Pancreas (tissue), 10 donors: Measurements from ENCODE around the gene SELENOF. TPM values are rescaled to one million over a fixed set of nuclear protein-coding genes. Genes with fewer than 3 reads are reported as not detected.
A peak's percentile ranks its signal among the peaks of the same experiment; 100 is the strongest.

ENCODE experiments used
- ATAC-seq, 4 donors: fragments of 200-7000 bp; cut with Tn5 transposase; one replicate each; pipeline versions ENCODE4 v1.8.0 to v1.9.1; 2020; ENCODE audit warnings: mild to moderate bottlenecking in 4 of 4, moderate library complexity in 4 of 4
- DNase-seq, 6 donors: peaks; one replicate each; pipeline ENCODE4 v3.0.0-alpha.2; 2020
- FAIRE-seq: peaks from 2 replicates; lab custom pipeline; 2012; peaks lifted over from hg19 to GRCh38; lab: Jason Lieb, UNC
- H3K27ac ChIP-seq, 4 donors: fragments of 200-600 bp; sonication (generic); 1 replicate in 3 of 4; 2 replicates in 1 of 4; pipeline versions ENCODE4 v1.5.0 to v1.8.0; 2020
- H3K27me3 ChIP-seq, 4 donors: fragments of 200-600 bp; one replicate each; pipeline ENCODE4 v1.8.0; 2021
- H3K36me3 ChIP-seq, 3 donors: fragments of 200-600 bp; sonication (generic) in 1 of 3; one replicate each; pipeline versions ENCODE4 v1.5.0 to v1.8.0; 2020 to 2021
- H3K4me1 ChIP-seq, 3 donors: fragments of 200-600 bp; one replicate each; pipeline ENCODE4 v1.8.0; 2021
- H3K4me3 ChIP-seq, 4 donors: fragments of 200-600 bp; sonication (generic) in 2 of 4; one replicate each; pipeline versions ENCODE4 v1.5.0 to v1.8.0; 2020 to 2021
- H3K9me3 ChIP-seq, 4 donors: fragments of 200-600 bp; one replicate each; pipeline ENCODE4 v1.8.0; 2021
- WGBS, 2 donors: extraction: QIAGEN DNeasy Blood & Tissue Kit; methylation state at CpG; one replicate each; pipeline ENCODE4 v1.1.7; 2013; 5-methylcytosine and 5-hydroxymethylcytosine counted together
- intact Hi-C, 3 donors: fragments of 100-400 bp; cut with DNase I; formaldehyde crosslinking; loops; one replicate each; pipeline versions ENCODE4 v1.11.1 to v1.14.2; 2022
- polyA plus RNA-seq, 2 donors: library from polyadenylated mRNA; stranded (reverse); fragments of 200-250 nt; gene quantifications; one replicate each; pipeline ENCODE4 v1.2.3, GENCODE V29; 2013
- total RNA-seq, 6 donors: library from RNA; stranded (reverse); fragmentation: NEBNext Ultra II Directional in 4 of 6; extraction: Animal tissue kit (Norgen Biotek cat#: 25700) in 4 of 6; gene quantifications; one replicate each; pipeline versions ENCODE4 v1.2.1 to v1.2.4, GENCODE V29; 2021 to 2023
- TF ChIP-seq, protein P1 (sequence below), 4 donors: fragments of 200-600 bp; sonication (generic) in 3 of 4; IDR thresholded peaks; one replicate each; pipeline versions ENCODE4 v1.5.0 to v1.8.0; 2021; ENCODE audit warnings: antibody characterized with exemption in 4 of 4
- donor health status: healthy with polysubstance abuse.
- donor health status: DM: no; HTN: no; CAD: no; lungs with moderate emphysema.
- donor health status: DM: no; HTN: no; CAD: no.
- donor health status: control.
- donor health status: control.
- donor health status: Bipolar disorder and iron deficiency.
- donor health status: DM: yes; HTN: yes; CAD: no.
- donor health status: DM: no; HTN: no; CAD: no.
- donor health status: DM: no; HTN: no; CAD: no.
- donor health status: DM: yes; HTN: yes; CAD: no.

Gene SELENOF
- total and polyA plus RNA-seq, 8 donors = 28.9 to 98.5 (median 80.1) TPM

DNA sequence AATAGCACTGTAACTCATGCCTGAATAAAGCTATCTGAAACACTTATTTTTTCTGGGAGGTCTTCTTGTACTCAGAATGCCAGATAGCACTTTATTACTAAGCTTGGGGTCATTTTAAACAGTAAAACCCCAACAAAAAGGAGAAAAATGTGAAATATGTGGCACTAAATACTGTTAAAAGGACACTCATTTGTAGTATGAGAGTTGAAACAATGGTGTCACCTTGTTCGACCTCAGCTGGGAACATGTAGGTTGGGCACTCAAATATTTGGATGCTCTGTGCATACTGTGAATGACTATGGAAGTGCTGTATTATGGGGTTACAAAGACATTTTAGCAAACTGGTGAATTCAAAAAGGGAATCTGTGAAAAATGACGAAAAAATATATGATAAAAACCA is 53.9 kb downstream of the SELENOF start:
- no peak overlapping the region for H3K27ac ChIP-seq
- no peaks in the 10 kb centered on the region for H3K36me3 ChIP-seq
- H3K4me1 ChIP-seq = peaks cover 0 to 8% (median 0%) of the 10 kb centered on the region in 3 donors
- H3K9me3 ChIP-seq = no peaks in the 10 kb centered on the region
- TF ChIP-seq, protein P1, sequence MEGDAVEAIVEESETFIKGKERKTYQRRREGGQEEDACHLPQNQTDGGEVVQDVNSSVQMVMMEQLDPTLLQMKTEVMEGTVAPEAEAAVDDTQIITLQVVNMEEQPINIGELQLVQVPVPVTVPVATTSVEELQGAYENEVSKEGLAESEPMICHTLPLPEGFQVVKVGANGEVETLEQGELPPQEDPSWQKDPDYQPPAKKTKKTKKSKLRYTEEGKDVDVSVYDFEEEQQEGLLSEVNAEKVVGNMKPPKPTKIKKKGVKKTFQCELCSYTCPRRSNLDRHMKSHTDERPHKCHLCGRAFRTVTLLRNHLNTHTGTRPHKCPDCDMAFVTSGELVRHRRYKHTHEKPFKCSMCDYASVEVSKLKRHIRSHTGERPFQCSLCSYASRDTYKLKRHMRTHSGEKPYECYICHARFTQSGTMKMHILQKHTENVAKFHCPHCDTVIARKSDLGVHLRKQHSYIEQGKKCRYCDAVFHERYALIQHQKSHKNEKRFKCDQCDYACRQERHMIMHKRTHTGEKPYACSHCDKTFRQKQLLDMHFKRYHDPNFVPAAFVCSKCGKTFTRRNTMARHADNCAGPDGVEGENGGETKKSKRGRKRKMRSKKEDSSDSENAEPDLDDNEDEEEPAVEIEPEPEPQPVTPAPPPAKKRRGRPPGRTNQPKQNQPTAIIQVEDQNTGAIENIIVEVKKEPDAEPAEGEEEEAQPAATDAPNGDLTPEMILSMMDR (IDR thresholded peaks at IDR 0.05) = no peak
- ATAC-seq (no peak), FAIRE-seq (no peak), DNase-seq (no peak)
- WGBS, 2 donors = 89 to 93% methylated on average over 2 of the region's 2 CpGs
- intact Hi-C loops = no loop called here
- no peaks in the 10 kb centered on the region for H3K27me3 ChIP-seq
- H3K4me3 ChIP-seq = no peak overlapping the region

DNA sequence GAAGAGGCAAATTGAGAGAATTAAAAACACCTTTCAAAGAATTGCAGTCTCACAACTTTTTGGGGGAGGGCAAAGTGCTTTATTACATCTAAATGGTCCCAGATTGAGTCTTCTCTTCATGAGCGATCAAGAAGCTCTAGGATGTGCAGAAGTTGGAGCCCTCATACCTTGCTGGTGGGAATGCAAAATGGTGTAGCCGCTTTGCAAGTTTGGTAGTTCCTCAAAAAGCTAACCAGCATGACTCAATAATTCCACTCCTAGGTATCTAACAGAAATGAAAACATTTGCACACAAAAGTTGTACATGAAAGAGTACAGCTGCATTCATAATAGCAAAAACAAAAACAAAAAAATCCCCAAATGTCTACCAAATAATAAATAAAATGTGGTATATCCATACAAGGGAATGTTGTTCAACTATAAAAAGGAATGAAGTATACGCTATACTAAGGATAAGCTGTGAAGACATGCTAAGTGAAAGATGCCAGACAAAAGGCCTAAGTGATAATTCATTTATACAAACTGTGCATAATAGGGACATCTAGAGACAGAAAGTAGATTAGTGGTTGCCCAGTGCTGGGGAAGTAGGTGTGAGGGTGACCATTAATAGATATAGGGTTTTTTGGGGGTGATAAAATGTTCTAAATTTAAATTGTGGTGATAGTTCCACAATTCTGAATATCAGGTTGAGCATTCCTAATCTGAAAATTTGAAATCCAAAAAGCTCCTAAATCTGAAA is 55.2 kb downstream of the SELENOF start:
- Histone ChIP-seq H3K4me3 (no peak overlapping the region), H3K36me3 (no peaks in the 10 kb centered on the region), H3K9me3 (no peaks in the 10 kb centered on the region), H3K4me1 (peaks cover 0 to 8% (median 0%) of the 10 kb centered on the region in 3 donors), H3K27ac (no peak overlapping the region), H3K27me3 (no peaks in the 10 kb centered on the region)
- no peak for FAIRE-seq
- ATAC-seq = no peak
- DNase-seq = no peak
- intact Hi-C loops = no loop called here
- WGBS, 2 donors = 98% methylated on average over 3 of the region's 3 CpGs
- TF ChIP-seq, protein P1 (IDR thresholded peaks at IDR 0.05) = no peak

DNA sequence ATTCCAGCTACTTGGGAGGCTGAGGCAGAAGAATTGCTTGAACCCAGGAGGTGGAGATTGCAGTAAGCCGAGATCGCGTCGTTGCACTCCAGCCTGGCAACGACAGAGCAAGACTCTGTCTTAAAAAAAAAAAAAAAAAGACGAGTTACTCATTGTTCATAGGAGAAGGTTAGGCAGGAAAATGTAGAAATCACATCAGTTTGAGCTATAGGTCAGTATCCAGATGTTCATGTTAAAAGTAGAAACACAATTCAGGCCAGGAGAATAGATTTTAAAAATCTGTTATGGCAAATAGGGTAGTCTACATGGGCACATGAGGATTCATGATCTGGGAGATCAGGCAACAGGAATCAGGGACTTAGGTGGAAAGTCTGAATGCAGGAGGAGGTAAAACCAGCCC is 57.7 kb downstream of the SELENOF start:
- TF ChIP-seq, protein P1 (IDR thresholded peaks at IDR 0.05) = no peak
- Histone ChIP-seq H3K36me3 (no peaks in the 10 kb centered on the region), H3K27ac (no peak overlapping the region), H3K4me1 (peaks cover 0 to 11% (median 0%) of the 10 kb centered on the region in 3 donors), H3K4me3 (no peak overlapping the region), H3K27me3 (no peaks in the 10 kb centered on the region), H3K9me3 (no peaks in the 10 kb centered on the region)
- intact Hi-C loops = no loop called here
- WGBS, 2 donors = 89 to 92% methylated on average over 6 of the region's 6 CpGs
- ATAC-seq = no peak
- DNase-seq = no peak
- no peak for FAIRE-seq

DNA sequence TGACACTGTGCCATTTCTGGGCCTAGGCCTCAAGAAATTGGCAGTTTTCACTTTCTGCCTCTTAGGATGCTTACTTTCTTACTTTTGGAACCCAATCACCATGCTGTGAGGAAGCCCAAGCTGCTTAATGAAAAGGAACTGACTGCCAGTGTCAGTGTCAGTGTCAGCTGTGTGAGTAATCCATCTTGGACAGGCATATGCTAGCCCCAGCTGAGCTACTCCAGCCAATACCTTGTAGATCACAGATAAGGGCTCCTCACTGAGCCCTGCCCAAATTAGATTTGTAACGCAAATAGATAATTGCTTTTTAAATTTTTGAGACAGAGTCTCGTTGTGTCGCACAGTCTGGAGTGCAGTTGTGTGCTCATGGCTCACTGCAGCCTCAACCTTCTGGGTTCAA is 59.6 kb downstream of the SELENOF start:
- Histone ChIP-seq H3K27me3 (no peaks in the 10 kb centered on the region), H3K4me3 (no peak overlapping the region), H3K4me1 (peaks cover 0 to 3% (median 0%) of the 10 kb centered on the region in 3 donors), H3K9me3 (no peaks in the 10 kb centered on the region), H3K36me3 (no peaks in the 10 kb centered on the region), H3K27ac (no peak overlapping the region)
- TF ChIP-seq, protein P1 (IDR thresholded peaks at IDR 0.05) = no peak
- ATAC-seq (no peak), DNase-seq (no peak), FAIRE-seq (no peak)
- 91 to 96% methylated on average over 3 of the region's 3 CpGs for WGBS, 2 donors
- intact Hi-C loops = no loop called here

DNA sequence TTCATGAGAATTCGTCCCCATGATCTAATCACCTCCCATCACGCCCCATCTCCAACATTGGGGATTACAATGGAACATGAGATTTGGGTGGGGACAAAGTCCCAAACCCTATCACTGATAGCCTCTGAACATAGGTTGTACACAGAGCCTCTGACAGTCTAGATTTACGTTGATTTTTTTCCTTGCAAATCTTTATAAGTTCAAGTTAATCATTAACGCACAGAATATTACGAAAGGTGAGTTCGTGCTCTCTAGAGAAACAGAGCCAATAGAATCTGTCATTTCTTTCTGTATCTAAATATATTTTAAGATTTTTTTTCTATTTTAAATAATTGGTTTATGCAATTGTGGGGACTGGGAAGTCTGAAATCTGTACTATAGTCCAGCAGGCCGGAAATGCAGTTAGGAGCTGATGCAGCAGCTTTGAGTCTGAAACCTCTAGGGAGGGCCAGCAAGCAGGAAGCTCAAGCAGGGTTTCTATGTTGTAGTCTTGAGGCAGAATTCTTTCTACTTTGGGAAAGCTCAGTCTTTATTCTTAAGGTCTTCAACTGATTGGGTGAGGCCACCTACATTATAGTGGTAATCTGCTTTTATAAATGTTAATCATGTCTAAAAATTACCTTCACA is 61.0 kb downstream of the SELENOF start:
- Histone ChIP-seq H3K36me3 (no peaks in the 10 kb centered on the region), H3K4me1 (peaks cover 0 to 3% (median 0%) of the 10 kb centered on the region in 3 donors), H3K27me3 (no peaks in the 10 kb centered on the region), H3K4me3 (no peak overlapping the region), H3K9me3 (no peaks in the 10 kb centered on the region), H3K27ac (no peak overlapping the region)
- DNase-seq (no peak), FAIRE-seq (no peak), ATAC-seq (peak; percentile 55 to 78 (median 72))
- intact Hi-C loops = no loop called here
- TF ChIP-seq, protein P1 (IDR thresholded peaks at IDR 0.05) = no peak
- WGBS, 2 donors = 41 to 43% methylated on average over 7 of the region's 7 CpGs
